ENCODE measurements around the gene OLAH.
"Not testable (repeated sequence)": the region's sequence is repeated elsewhere in the genome, so short reads cannot be mapped to it uniquely, and the experiment has no call there.

OLAH gene

GRCh38 chr10:15043674-15044073 is at the start of gene OLAH:
Gene OLAH, plus strand, starts transcription at chr10:15043943. Its CDS starts 3,346 bp downstream, at chr10:15047289.
- in situ Hi-C loops (cut with HindIII; ENCODE audit: low pct_ligation_motif_present, low pct_unique_long_range_greater_than_20kb, low sequenced_read_pairs) = no loop called here
- no peak for DNase-seq

- DNase-seq = no peak
- in situ Hi-C loops (cut with HindIII; ENCODE audit: low pct_ligation_motif_present, low pct_unique_long_range_greater_than_20kb, low sequenced_read_pairs) = no loop called here
Observed at GRCh38 chr10:14995964-14996565, 47.7 kb upstream of the OLAH start.

- in situ Hi-C loops (cut with HindIII; ENCODE audit: low pct_ligation_motif_present, low pct_unique_long_range_greater_than_20kb, low sequenced_read_pairs); DNase-seq: not testable (repeated sequence)
Observed at GRCh38 chr10:15013530-15013929, 30.2 kb upstream of the OLAH start.

GRCh38 chr10:15015451-15015850 is 28.3 kb upstream of the OLAH start:
- in situ Hi-C loops (cut with HindIII; ENCODE audit: low pct_ligation_motif_present, low pct_unique_long_range_greater_than_20kb, low sequenced_read_pairs) = no loop called here
- no peak for DNase-seq

GRCh38 chr10:15020966-15021365 is 22.8 kb upstream of the OLAH start:
- DNase-seq = peak; percentile 19
- in situ Hi-C loops (cut with HindIII; ENCODE audit: low pct_ligation_motif_present, low pct_unique_long_range_greater_than_20kb, low sequenced_read_pairs) = not testable (repeated sequence)

GRCh38 chr10:15023079-15023478 is 20.7 kb upstream of the OLAH start:
- in situ Hi-C loops (cut with HindIII; ENCODE audit: low pct_ligation_motif_present, low pct_unique_long_range_greater_than_20kb, low sequenced_read_pairs); DNase-seq: not testable (repeated sequence)

- in situ Hi-C loops (cut with HindIII; ENCODE audit: low pct_ligation_motif_present, low pct_unique_long_range_greater_than_20kb, low sequenced_read_pairs); DNase-seq: not testable (repeated sequence)
Observed at GRCh38 chr10:15024017-15025004, 19.4 kb upstream of the OLAH start.

GRCh38 chr10:15025040-15025439 is 18.7 kb upstream of the OLAH start:
- in situ Hi-C loops (cut with HindIII; ENCODE audit: low pct_ligation_motif_present, low pct_unique_long_range_greater_than_20kb, low sequenced_read_pairs); DNase-seq: not testable (repeated sequence)

GRCh38 chr10:15027741-15028140 is 16.0 kb upstream of the OLAH start:
- in situ Hi-C loops (cut with HindIII; ENCODE audit: low pct_ligation_motif_present, low pct_unique_long_range_greater_than_20kb, low sequenced_read_pairs) = no loop called here
- DNase-seq = no peak

GRCh38 chr10:15035385-15036301 is 8.1 kb upstream of the OLAH start:
- in situ Hi-C loops (cut with HindIII; ENCODE audit: low pct_ligation_motif_present, low pct_unique_long_range_greater_than_20kb, low sequenced_read_pairs) = no loop called here
- no peak for DNase-seq

GRCh38 chr10:15037691-15038090 is 6.1 kb upstream of the OLAH start:
- DNase-seq = no peak
- in situ Hi-C loops (cut with HindIII; ENCODE audit: low pct_ligation_motif_present, low pct_unique_long_range_greater_than_20kb, low sequenced_read_pairs) = no loop called here

- DNase-seq = no peak
- in situ Hi-C loops (cut with HindIII; ENCODE audit: low pct_ligation_motif_present, low pct_unique_long_range_greater_than_20kb, low sequenced_read_pairs) = no loop called here
Observed at GRCh38 chr10:15038416-15038815, 5.3 kb upstream of the OLAH start.

GRCh38 chr10:15045380-15045779 is 1.6 kb downstream of the OLAH start:
- DNase-seq = no peak
- in situ Hi-C loops (cut with HindIII; ENCODE audit: low pct_ligation_motif_present, low pct_unique_long_range_greater_than_20kb, low sequenced_read_pairs) = no loop called here

- in situ Hi-C loops (cut with HindIII; ENCODE audit: low pct_ligation_motif_present, low pct_unique_long_range_greater_than_20kb, low sequenced_read_pairs) = no loop called here
- DNase-seq = no peak
Observed at GRCh38 chr10:15046626-15047025, 2.9 kb downstream of the OLAH start.

GRCh38 chr10:15049533-15049932 is 5.8 kb downstream of the OLAH start:
- DNase-seq = no peak
- in situ Hi-C loops (cut with HindIII; ENCODE audit: low pct_ligation_motif_present, low pct_unique_long_range_greater_than_20kb, low sequenced_read_pairs) = no loop called here

GRCh38 chr10:15052121-15052520 is 8.4 kb downstream of the OLAH start:
- DNase-seq = no peak
- in situ Hi-C loops (cut with HindIII; ENCODE audit: low pct_ligation_motif_present, low pct_unique_long_range_greater_than_20kb, low sequenced_read_pairs) = no loop called here

- no peak for DNase-seq
- in situ Hi-C loops (cut with HindIII; ENCODE audit: low pct_ligation_motif_present, low pct_unique_long_range_greater_than_20kb, low sequenced_read_pairs) = no loop called here
Observed at GRCh38 chr10:15053061-15053460, 9.3 kb downstream of the OLAH start.

- DNase-seq = no peak
- in situ Hi-C loops (cut with HindIII; ENCODE audit: low pct_ligation_motif_present, low pct_unique_long_range_greater_than_20kb, low sequenced_read_pairs) = no loop called here
Observed at GRCh38 chr10:15058689-15059088, 14.9 kb downstream of the OLAH start.

GRCh38 chr10:15059914-15060313 is 16.2 kb downstream of the OLAH start:
- in situ Hi-C loops (cut with HindIII; ENCODE audit: low pct_ligation_motif_present, low pct_unique_long_range_greater_than_20kb, low sequenced_read_pairs) = no loop called here
- DNase-seq = no peak
